Activated T-cell treated with anti-CD3 and anti-CD28 coated beads for 48 hours (primary cell): Measurements from ENCODE around the gene PARVB.
"Not testable (repeated sequence)": the region's sequence is repeated elsewhere in the genome, so short reads cannot be mapped to it uniquely, and the experiment has no call there.

Experiments used
- DNase-seq: peaks from one replicate; pipeline ENCODE4 v3.0.0-alpha.2; 2020; ENCODE audit warnings: low read depth

Gene PARVB

DNA sequence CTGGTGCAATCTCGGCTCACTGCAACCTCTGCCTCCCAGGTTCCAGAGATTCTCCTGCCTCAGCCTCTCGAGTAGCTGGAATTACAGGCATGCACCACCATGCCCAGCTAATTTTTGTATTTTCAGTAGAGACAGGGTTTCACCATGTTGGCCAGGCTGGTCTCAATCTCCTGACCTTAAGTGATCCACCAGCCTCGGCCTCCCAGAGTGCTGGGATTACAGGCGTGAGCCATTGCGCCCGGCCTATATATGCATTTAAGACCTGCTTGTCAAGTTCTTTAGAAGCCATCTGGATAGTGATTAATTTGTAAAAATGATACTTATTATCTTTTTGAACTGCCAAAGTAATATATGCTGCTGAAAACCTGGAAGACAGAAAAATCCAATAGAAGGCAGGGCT is 86.6 kb downstream of the PARVB start:
- not testable (repeated sequence) for DNase-seq

DNA sequence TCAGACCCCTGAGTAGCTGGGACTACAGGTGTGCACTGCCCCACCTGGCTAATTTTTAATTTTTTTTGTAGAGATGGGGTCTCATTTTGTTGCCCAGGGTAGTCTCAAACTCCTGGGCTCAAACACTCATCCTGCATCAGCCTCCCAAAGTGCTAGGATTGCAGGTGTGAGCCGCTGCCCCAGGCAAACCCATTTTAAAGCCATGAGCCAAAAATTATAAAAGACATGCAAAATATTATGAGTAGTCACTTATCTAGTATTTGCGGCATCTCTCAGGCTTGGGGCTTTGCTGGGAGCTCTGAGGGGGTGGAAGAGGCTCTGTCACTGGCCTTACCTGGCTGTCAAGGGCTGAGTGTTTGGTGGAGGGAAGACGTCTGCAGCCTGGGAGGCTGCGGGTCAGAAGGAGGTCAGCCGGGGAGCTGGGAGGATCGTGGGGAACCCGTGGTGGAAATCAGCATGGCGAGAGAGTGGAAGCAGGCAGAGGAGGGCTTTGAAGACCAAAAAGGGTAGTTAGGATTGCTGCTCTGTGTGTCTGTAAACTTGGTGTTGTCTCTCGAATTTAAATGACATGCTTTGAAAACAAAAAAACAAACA is 87.6 kb downstream of the PARVB start:
- no peak for DNase-seq

DNA sequence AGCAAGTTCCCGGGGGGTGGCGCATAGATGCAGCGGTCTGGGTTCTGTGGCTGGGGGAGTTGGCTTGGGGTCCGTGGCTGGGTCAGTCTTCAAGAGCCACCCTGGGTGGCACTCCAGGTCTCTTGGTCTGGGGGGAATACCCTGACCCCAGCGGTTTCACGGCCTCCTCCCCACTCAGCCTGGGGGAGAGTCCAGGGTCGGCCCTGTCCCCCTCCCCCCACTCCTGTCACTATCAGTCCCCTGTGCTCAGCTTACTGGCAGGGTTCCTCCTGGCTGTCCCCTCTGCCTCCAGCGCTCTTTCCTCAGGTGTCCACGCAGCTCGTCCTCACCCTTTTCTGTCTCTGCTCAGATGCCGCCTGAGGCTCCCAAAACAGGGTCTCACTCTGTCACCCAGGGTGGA is 88.1 kb downstream of the PARVB start:
- DNase-seq, result no peak

DNA sequence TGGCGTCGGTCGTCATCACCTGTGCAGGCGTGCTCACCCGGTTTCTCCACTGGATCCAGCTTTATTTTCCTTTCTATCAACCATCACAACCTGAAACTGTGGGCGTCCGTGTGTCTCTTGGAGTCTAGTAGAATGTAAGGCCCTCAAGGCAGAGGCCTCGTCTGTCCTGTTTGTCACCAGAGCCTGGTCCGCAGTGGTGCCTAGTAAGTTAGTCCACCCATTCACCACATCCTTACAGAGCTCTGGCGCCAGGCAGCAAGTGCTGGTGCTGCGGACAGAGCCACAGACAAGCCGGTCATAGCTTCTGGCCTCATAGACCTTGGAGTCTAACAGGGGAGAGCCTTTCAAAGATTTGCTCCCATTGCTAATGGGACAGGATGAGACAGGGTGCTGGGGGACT is 92.2 kb downstream of the PARVB start:
- DNase-seq, result no peak

DNA sequence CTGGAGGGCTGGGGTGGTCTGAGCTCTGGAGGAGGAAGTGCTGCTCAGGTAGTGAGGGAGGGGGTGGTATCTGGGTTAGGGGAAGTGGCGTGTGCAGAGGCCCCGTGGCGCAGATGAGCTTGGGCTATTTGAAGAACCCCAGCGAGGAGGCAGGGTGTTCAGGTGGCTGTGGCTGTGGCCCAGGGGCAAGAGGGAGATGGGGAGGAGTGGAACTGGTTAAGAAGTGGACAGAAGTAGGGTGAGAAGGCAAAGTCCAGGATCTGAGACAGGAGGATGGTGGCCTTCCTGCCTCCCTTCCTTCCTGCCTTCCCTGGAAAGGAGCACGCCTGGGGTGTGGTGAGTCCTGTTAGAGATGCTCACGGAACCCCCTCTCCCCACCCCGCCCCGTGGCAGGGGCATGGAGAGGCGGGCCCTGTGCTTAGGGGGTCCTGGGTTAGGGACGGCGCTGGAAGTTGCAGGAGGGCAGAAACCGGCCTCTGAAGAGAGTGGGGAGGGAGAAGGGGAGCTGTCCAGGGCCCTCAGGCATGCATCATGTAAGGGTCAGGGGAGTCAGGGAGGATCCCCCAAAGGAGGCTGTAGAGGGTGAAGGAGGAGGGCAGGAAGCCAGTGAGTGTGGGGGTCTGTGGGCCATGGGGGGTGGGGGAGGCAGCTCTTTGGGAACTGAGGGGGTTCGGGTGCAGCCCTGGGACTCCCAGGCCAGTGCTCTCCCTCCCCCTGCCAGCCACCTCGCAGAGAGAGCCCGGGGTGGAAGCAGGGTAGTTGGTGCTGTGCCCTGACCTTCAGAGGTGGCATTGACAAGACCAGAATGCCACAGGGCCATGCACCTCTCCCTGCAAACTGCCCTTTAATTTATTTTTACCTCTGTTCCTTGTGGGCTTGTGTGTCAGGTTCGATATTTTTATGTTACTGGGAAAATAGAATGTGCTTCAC is 92.9 kb downstream of the PARVB start:
- DNase-seq, result no peak

DNA sequence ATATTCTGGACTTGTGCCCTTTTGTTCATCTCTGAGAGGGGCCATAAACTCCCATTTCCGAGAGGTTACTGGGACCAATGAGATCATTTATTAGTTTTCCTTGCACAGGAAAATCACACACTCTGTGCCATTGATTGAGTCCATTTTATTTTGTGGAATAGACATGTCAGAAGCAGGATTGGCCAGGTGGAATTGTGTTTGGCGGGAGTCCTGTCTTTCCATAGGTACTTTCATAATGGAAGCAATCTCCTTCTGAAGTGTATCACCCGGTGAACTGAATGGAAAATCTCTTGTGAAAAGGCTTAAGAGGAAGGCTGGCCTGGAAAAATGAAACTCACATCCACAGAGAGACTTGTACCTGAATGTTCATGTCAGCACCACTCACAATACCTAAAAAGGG is 93.6 kb downstream of the PARVB start:
- DNase-seq, result no peak

DNA sequence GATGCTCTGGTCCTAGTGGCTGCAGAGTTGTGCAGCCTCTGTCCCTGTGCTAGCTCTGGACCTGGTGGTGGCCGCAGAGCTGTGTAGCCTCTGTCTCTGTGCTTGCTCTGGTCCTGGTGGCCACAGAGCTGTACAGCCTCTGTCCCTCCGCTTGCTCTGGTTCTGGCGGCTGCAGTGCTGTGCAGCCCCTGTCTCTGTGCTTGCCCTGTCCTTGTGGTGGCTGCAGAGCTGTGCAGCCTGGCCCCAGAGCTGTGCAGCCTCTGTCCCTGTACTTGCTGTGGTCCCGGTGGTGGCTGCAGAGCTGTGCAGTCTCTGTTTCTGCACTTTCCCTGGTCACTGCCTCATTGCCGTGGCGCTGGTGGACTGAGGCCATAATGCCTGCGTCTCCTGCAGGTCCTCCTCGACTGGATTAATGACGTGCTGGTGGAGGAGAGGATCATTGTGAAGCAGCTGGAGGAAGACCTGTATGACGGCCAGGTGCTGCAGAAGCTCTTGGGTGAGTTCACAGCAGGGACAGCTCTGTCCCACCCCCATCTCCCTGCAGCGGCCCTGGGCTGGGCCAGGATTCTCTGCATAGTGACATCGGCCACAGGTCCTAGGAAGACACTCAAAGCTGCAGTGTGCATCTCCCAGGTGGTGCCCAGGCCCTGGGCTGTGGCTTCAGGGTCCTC is 94.7 kb downstream of the PARVB start:
- no peak for DNase-seq

DNA sequence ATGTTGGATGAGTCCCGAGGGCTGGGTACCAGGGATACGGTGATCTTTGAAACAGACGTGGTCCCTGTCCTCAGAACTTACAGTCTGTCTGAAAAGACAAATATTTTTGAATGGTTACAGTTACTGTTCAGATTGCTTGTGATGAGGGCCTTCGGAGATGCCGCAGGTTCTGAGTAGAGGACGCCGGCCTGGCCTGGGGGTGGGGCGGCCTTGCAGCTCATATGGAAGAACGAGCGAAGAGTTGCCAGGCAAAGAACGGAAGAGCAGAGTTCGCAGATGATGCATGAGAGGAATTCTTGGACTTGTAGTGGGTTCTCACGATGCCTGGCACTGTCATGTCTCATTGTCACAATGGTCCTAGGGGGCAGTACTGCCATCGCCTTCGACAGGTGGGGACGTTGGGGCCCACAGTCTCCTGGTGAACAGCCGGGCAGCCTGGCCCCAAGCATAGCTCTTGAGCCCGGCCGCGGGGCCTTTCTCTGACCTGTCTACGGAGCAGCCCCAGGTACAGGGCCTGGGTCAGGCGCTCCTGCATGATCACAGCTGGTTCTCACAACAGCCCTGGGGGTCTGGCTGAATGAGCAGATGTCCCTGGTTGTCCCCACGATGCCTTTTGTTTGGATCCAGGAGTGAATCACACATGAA is 95.7 kb downstream of the PARVB start:
- DNase-seq, result no peak

DNA sequence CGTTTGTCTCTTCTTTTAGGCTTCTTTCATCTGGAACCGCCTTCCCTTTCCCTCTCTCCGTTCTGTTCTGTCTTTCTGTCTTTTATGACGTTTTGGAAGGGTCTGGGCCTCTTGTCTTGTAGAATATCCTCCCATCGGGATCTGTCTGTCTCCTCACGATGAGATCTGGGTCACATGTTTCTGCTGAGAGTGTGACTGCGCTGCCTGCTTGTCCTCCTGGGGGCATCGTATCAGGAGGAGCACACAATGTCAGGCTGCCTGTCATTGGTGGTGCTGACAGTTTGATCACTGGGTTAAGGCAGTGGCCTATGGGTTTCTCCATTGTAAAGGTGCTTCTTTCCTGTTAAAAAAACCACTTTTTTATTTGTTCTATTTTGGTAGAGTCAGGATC is 96.2 kb downstream of the PARVB start:
- DNase-seq, result no peak

DNA sequence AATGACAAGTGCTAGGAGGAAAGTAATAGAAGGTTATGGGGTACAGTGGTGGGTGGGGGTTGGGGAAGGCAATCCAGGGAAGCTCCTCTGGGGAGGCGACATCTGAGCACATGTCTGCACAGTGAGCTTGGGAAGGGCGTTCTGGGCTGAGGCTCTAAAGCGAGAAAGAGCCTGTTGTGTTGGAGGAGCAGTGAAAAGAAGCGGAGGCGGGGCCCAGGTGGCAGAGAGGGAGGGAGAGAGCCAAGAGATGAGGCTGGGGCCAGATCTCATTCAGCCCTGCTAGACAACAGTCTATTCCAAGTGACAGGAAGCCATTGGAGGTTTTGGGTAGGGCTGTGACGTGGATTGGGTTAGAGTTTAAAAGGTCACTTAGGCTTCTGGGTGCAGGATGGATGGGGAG is 101.3 kb downstream of the PARVB start:
- DNase-seq, result no peak

DNA sequence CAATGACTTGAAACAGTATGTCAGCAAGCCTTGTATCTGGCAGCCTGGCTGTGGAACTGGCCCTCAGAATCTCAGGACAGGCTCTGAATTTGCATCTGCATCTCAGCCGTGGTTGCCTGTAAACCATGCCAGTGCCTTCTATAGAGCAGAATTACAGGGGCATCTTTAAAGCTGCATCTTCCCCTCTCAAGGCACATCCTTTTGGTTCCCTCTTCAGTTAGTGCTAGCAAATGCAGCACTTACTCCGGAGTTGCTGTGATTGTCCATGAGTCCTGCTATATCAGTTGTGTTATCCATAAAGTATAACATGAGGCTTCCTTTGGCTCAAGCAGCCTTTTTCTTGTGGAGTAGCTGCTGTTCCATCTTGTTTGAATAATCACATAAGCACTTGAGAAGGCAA is 102.7 kb downstream of the PARVB start:
- DNase-seq, result no peak

DNA sequence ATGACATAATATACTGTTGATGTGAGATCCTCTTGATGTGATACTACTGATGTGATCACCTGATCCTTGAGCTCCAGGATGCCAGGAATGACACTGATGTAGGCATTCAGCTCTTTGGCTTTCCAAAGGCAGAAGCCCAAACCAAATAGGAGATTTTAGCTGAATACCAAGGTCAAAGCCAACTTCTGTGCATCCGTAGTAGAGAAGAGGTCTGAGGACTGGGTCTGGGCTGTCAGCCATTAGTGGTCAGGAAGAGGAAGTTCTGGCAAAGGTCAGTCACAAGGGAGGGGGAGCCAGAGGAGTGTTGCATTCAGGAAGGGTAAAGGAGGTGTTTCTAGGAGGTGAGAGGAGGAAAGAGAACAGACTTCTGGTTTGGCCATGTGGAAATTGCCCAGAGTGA is 103.3 kb downstream of the PARVB start:
- no peak for DNase-seq

DNA sequence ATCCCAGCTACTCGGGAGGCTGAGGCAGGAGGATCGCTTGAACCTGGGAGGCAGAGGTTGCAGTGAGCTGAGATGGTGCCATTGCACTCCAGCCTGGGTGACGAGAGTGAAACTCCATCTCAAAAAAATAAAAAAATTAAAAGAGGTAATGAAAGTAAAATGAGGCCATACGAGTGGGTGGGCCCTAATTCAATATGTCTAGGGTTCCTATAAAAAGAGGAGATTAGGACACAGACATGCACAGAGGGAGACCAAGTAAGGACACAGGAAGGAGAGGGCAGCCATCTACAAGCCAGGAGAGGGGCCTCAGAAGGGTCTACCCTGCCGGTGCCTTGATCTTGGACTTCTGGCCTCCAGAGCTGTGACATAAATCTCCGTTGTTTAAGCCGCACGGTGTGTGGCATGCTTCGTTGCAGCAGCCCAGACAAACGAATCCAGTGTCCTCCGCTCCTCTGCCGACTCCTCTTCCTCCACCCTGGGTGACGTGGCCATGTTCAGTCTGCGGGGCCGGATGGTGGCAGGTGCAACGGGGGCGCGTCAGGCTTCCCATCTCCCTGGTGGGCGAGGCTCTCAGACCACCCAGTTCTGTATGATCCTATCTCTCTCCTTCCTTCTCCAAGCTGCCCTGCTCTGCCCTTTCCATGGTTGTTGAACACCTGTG is 105.0 kb downstream of the PARVB start:
- DNase-seq, result no peak

DNA sequence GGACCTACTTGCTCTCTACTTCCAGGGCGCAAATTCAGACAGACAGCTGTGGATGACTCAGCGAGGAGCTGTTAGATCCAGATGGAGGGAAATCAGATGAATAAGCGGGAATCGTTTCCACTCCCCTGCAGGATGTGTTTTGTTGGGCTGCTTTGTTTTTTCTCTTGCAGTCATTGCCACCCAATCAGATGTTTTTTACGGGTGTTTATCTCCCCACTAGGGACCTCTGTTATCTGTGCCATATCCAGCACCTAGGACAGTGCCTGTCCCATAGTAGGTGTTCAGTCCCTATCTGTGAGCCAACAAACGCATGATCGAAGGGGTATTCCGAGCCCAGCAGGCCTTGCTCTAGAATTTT is 105.5 kb downstream of the PARVB start:
- no peak for DNase-seq

DNA sequence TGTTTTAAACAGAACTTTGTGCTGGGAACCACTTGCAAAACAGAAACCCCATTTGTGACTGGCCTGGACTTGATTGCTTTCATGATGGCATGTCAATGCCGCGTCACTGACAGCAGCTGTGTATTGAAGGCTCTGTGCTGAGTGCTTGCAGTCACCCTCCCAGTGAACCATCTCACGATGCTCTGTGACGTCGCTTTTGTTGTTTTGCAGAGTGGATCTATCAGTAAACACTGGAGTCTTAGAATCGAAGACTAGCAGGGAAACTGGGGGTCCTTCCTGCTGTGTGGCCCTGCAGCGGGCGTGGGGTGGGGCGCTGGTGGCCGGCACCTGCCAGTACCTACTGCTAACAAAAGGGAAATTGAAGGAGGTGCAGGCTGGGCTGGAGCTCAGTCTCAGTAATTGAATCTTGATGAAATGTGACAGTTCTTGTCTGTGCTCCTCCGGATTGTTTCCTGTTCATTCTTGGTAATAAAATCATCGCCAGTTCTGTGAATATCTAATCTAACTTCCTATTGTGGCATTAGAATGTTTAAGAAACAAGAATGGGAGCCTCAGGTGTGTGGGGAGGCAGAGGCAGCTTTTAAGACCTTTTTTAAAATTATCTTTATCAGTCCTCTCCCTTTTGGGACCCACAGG is 106.1 kb downstream of the PARVB start:
- DNase-seq, result no peak

DNA sequence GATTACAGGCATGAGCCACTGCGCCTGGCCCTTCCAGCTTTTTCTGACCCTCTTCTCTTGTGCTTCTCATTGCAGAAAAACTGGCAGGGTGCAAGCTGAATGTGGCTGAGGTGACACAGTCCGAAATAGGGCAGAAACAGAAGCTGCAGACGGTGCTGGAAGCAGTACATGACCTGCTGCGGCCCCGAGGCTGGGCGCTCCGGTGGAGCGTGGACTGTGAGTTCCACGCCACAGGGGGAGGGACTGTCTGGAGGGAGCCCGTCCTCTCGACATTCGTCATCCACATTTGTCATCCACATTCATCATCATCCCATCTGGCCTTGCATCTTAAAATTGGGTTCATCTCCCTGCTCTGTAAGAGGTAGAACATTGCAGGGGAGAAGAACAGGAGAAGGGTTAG is 107.3 kb downstream of the PARVB start:
- DNase-seq, result no peak

DNA sequence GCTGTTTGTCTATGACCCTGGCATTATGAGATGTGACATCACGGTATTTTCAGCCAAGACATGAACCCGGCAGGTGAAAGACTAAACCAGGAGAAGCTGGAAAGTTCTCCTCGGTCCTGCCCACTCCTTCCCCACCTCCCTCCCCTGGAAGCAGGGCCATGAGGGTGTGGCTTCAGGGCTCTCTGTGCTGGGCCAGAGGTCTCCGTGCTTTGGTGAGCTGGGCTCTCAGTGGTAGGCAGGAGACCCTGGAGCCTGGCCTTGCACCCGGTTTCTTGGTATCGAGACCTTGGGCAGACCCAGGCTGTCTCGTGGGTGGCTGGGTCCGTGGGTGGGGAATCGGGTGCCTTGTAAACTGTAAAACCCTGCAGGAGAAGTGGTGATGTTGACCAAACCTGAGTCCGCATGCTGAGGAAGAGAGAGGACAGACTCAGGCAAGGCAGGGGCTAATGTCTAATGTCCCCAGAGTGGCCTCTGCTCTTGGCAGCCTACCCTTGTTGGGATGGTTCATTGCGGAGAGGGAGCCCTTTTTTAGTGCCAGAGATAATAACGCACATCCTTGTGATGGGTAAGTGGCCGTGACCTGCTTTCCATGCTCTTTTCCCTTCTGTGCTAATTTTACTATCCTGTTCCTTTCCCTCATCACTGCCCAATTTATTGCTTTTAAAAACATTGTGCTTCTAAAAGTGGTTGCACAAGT is 108.0 kb downstream of the PARVB start:
- DNase-seq, result no peak

DNA sequence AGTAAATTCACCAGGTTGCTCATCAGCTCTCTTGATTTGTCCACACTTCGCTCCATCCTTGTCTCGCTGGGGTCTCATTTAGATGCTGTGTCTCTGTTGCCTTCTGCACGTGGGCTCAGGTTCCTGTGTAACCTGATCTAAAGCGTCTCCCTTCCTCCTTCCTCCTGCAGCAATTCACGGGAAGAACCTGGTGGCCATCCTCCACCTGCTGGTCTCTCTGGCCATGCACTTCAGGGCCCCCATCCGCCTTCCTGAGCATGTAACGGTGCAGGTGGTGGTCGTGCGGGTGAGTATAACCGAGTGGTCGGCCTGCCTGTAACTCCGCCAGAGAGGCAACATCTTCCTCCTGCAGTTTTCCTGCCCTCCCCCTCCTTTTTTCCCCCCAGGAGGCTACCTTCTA is 108.6 kb downstream of the PARVB start:
- DNase-seq, result no peak

DNA sequence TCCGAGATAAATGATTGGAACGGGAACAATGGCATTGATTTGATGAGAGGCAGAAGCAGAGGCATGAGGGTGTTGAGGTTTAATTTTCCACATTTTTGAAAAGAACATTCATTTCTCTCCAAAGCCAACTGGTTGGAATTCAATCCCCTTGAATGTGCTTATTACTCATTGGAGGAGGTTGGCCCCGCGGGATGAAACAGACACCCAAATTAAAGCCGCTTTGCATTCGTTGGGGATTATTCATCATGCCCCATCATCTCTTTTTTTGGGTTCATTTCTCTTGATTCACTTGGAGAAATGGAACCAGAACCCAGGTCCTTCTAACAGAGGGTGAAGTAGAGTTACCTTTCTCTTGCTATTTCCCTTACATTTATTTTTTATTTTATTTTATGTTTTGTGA is 109.1 kb downstream of the PARVB start:
- no peak for DNase-seq

DNA sequence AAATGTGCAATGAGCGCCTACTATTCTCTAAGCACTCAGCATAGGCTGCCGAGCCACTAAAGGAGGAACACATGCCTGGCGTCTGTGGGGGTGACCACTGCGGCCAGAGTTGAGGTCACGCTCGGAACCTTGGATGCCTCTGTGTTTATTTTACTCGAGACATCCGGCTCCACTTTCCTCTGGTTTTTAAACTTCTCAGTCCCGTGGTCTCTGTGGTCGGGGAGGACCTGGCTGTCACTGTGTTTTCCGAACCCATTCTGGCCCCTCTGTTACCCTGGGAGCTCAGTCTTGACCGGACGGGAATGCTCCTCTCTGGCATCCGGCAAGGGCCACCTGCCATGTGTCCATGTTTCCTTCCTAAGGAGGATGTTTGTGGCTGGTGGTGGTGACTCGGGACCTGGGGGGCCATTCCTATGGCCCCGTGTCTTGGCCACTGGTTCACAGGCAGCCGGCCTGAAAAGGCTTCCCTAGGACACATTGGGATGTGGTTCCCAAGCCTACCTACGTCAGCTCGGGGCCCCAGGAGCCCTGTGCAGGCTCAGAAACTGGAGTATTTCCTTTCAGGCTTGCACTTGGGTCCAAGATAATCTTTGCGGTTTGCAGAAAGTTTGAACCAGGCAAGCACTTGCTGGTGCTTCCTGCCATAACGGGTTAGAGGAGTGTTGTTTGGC is 109.9 kb downstream of the PARVB start:
- no peak for DNase-seq

DNA sequence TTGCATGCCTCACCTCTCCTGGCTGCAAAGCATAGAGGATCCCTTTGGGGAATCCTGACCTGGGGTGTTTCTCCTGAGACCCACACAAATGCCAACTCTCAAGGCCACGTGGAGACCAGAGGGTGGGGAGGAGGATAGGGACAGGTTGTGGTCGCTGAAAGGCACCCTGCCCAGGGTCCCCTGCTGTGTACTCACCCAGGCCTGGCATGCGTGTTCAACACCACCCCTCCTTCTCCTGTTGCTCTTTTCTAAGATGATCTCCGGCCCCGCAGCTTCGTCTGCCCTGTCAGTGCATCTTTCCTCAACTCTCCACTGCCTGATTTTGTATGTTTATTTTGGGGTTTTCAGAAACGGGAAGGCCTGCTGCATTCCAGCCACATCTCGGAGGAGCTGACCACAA is 112.0 kb downstream of the PARVB start:
- no peak for DNase-seq
